ENCODE data around the gene PLPP1.

The PLPP1 gene

GRCh38 chr5:55418994-55419968, 115.5 kb downstream of the PLPP1 start:
- DNase-seq (ENCODE audit: low read depth) = no peak
- no peak for TF ChIP-seq CTCF (IDR thresholded peaks at IDR 0.05; ENCODE audit: low read depth, low read length, missing control alignments)
- H3K4me3 ChIP-seq (ENCODE audit: low read depth, low read length) = no peak overlapping the region

GRCh38 chr5:55416306-55416705, 118.5 kb downstream of the PLPP1 start:
- no peak overlapping the region for H3K4me3 ChIP-seq (ENCODE audit: low read depth, low read length)
- DNase-seq (ENCODE audit: low read depth) = no peak
- TF ChIP-seq CTCF (IDR thresholded peaks at IDR 0.05; ENCODE audit: low read depth, low read length, missing control alignments) = no peak

DNA sequence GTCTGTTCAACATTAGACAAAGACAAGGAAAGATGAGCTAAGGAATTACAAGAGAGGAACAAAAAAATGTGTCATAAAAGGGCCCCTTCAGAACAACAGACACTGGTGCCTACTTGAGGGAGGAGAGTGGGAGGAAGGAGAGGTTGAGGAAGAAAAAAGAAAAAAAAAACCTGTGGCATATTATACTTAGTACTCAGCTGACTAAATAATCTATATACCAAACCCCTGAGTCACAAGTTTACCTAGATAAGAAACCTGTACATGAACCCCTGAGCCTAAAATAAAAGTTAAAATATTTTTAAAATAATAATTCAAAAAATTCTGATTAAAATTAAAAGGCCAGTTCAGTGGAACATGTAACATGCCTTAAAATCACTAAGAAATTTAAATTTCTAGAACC, 119.7 kb downstream of the PLPP1 start:
- no peak overlapping the region for H3K4me3 ChIP-seq (ENCODE audit: low read depth, low read length)
- no peak for DNase-seq (ENCODE audit: low read depth)
- no peak for TF ChIP-seq CTCF (IDR thresholded peaks at IDR 0.05; ENCODE audit: low read depth, low read length, missing control alignments)

- DNase-seq (ENCODE audit: low read depth) = no peak
- TF ChIP-seq CTCF (IDR thresholded peaks at IDR 0.05; ENCODE audit: low read depth, low read length, missing control alignments) = no peak
- H3K4me3 ChIP-seq (ENCODE audit: low read depth, low read length) = no peak overlapping the region
These were observed 121.1 kb downstream of the PLPP1 start for GRCh38 chr5:55413644-55414043.

DNA sequence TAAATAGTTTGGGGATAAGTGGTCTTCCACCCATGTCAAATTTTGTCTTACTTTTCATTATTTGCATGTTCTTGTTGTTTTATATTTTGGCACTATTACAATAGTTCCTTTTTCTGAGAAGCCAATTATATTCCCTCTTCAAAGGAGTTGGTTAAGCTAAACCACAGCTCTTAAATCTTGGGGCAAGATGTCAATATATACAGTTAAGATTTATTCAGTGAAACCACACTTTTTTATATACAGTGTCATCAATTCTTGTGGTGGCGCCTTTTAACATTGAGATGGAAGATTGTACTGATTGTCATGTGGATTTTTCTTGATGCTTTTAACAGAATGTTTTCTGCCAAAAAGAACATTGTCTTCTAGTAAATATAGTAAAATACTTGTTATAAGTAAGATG, 122.9 kb downstream of the PLPP1 start:
- DNase-seq (ENCODE audit: low read depth) = no peak
- TF ChIP-seq CTCF (IDR thresholded peaks at IDR 0.05; ENCODE audit: low read depth, low read length, missing control alignments) = no peak
- no peak overlapping the region for H3K4me3 ChIP-seq (ENCODE audit: low read depth, low read length)

DNA sequence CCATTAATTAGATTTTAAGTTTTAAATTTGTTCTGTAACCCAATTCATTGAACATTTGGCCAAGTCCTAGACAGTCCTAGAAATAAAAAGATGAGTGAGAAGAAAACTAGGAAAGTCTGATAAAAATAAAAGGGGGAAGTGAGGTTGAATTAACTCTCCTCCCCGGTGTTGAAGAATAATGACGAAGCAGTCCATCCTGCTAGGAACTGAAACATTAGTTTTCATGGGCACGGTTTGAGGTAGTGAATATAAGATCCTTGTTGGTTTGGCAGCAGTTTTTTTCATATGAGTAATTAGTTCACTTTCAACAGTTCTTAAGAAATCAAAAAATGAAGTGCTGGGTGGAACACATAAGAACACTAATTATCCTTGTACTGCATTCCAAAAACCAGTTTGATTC, 123.9 kb downstream of the PLPP1 start:
- no peak overlapping the region for H3K4me3 ChIP-seq (ENCODE audit: low read depth, low read length)
- DNase-seq (ENCODE audit: low read depth) = no peak
- no peak for TF ChIP-seq CTCF (IDR thresholded peaks at IDR 0.05; ENCODE audit: low read depth, low read length, missing control alignments)

GRCh38 chr5:55409775-55410174, 125.0 kb downstream of the PLPP1 start:
- H3K4me3 ChIP-seq (ENCODE audit: low read depth, low read length) = no peak overlapping the region
- no peak for TF ChIP-seq CTCF (IDR thresholded peaks at IDR 0.05; ENCODE audit: low read depth, low read length, missing control alignments)
- no peak for DNase-seq (ENCODE audit: low read depth)
